Adipocyte (in vitro differentiated cells): ENCODE measurements around the gene BTG2.
"Not testable (repeated sequence)": the region's sequence is repeated elsewhere in the genome, so short reads cannot be mapped to it uniquely, and the experiment has no call there.

Experiments
- DNase-seq: peaks from one replicate; pipeline ENCODE4 v3.0.0-alpha.2; 2015; ENCODE audit warnings: low read depth
- H3K27me3 ChIP-seq: replicated peaks from 2 replicates; pipeline ENCODE4 v1.7.0; 2013; ENCODE audit warnings: mild to moderate bottlenecking, low read length, moderate library complexity; ENCODE audit not compliant: control insufficient read depth, insufficient read depth
- H3K36me3 ChIP-seq: 2 replicates; pipeline ENCODE4 v1.7.0; 2013; ENCODE audit warnings: low read length, mild to moderate bottlenecking, moderate library complexity; ENCODE audit not compliant: control insufficient read depth, insufficient read depth, severe bottlenecking
- H3K4me1 ChIP-seq: 2 replicates; pipeline ENCODE4 v1.7.0; 2013; ENCODE audit warnings: mild to moderate bottlenecking, low read length, moderate library complexity; ENCODE audit not compliant: control insufficient read depth, insufficient read depth
- H3K4me3 ChIP-seq: 2 replicates; pipeline ENCODE4 v1.7.0; 2013; ENCODE audit warnings: mild to moderate bottlenecking, low read length, moderate library complexity
- H3K9ac ChIP-seq: 2 replicates; pipeline ENCODE4 v1.7.0; 2013; ENCODE audit warnings: mild to moderate bottlenecking, low read length, moderate library complexity
- H3K9me3 ChIP-seq: 2 replicates; pipeline ENCODE4 v1.7.0; 2013; ENCODE audit warnings: mild to moderate bottlenecking, low read length, moderate library complexity; ENCODE audit not compliant: control insufficient read depth

BTG2 gene

DNA sequence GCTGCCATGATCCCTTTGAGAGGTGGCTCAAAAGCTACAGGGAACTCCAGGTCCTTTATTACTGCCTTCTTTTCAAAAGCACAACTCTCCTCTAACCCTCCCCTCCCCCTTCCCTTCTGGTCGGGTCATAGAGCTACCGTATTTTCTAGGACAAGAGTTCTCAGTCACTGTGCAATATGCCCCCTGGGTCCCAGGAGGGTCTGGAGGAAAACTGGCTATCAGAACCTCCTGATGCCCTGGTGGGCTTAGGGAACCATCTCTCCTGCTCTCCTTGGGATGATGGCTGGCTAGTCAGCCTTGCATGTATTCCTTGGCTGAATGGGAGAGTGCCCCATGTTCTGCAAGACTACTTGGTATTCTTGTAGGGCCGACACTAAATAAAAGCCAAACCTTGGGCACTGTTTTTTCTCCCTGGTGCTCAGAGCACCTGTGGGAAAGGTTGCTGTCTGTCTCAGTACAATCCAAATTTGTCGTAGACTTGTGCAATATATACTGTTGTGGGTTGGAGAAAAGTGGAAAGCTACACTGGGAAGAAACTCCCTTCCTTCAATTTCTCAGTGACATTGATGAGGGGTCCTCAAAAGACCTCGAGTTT lies 3.1 kb downstream of the BTG2 start:
- peaks cover 34% of the 10 kb centered on the region for H3K4me1 ChIP-seq
- no peak for DNase-seq

DNA sequence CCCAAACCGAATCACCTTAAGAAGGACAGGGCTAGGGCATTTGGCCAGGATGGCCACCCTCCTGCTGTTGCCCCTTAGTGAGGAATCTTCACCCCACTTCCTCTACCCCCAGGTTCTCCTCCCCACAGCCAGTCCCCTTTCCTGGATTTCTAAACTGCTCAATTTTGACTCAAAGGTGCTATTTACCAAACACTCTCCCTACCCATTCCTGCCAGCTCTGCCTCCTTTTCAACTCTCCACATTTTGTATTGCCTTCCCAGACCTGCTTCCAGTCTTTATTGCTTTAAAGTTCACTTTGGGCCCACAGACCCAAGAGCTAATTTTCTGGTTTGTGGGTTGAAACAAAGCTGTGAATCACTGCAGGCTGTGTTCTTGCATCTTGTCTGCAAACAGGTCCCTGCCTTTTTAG lies 3.6 kb downstream of the BTG2 start:
- H3K9me3 ChIP-seq = no peaks in the 10 kb centered on the region
- H3K36me3 ChIP-seq = peaks cover 22% of the 10 kb centered on the region
- peaks cover 34% of the 10 kb centered on the region for H3K4me1 ChIP-seq
- peak overlapping the region; percentile 40 for H3K9ac ChIP-seq
- peak overlapping the region; percentile 97 for H3K4me3 ChIP-seq
- no peaks in the 10 kb centered on the region for H3K27me3 ChIP-seq
- no peak for DNase-seq

More for the DNA sequence above, 3.1 kb downstream of the BTG2 start:
- H3K4me3 ChIP-seq = peak overlapping the region; percentile 97
- H3K9ac ChIP-seq = peak overlapping the region; percentile 53
- peaks cover 22% of the 10 kb centered on the region for H3K36me3 ChIP-seq
- H3K9me3 ChIP-seq = no peaks in the 10 kb centered on the region
- H3K27me3 ChIP-seq = no peaks in the 10 kb centered on the region

DNA sequence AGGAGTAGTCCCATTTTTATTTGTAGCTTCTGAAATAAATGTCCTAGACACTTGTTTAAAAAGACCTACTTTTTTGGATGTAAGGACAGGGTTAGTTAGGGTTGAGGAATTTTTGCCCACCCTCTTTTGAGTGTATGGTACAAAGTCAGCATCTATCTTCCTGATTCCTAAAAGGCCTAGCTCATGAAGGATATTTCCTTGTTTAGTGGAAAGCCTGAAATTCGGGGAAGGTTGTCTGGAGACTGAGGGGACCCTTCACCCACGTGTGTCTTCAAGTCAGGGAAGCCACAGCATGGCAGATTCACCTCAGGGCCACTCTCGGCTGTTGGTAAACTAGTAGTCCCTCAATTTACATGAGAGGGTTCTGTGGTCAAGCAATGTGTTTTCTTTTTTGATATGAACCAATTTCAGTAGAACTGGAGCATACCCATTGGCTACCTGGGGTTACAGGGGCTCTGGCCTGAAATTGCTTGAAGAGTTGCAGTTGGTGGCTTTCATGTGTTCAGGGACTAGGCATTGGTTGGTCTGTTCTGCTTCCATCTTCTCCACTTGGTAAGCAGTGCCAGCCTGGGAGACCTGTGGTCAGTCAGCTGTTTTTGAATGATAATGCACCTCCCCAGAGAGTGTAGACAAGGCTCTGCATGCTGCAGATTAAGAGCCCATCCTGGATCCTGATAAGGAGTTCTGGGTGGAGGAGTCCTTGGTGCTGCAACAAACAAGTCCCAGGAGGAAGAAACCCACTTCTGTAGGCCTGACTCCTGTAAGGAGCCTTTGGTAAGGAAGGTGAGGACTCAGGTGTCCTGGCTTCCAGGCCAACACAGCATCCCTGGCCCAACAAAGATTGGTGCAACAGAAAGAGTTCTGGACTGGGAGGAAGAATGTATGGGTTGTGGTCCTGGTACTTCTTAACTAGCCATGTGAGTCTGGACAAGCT lies 6.3 kb downstream of the BTG2 start:
- Histone ChIP-seq H3K9me3 (no peaks in the 10 kb centered on the region), H3K27me3 (no peaks in the 10 kb centered on the region), H3K36me3 (peaks cover 22% of the 10 kb centered on the region), H3K4me1 (peaks cover 33% of the 10 kb centered on the region), H3K4me3 (no peak overlapping the region), H3K9ac (no peak overlapping the region)
- DNase-seq = no peak

DNA sequence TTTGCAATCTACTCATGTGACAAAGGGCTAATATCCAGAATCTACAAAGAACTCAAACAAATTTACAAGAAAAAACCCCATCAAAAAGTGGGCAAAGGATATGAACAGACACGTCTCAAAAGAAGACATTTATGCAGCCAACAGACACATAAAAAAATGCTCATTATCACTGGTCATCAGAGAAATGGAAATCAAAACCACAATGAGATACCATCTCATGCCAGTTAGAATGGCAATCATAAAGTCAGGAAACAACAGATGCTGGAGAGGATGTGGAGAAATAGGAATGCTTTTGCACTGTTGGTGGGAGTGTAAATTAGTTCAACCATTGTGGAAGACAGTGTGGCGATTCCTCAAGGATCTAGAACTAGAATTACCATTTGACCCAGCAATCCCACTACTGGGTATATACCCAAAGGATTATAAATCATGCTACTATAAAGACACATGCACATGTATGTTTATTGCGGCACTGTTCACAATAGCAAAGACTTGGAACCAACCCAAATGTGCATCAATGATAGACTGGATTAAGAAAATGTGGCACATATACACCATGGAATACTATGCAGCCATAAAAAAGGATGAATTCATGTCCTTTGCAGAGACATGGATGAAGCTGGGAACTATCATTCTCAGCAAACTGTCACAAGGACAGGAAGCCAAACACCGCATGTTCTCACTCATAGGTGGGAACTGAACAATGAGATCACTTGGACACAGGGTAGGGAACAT lies 8.9 kb downstream of the BTG2 start:
- DNase-seq, H3K9ac ChIP-seq, H3K4me3 ChIP-seq, H3K27me3 ChIP-seq, H3K36me3 ChIP-seq, H3K4me1 ChIP-seq, H3K9me3 ChIP-seq: not testable (repeated sequence)

DNA sequence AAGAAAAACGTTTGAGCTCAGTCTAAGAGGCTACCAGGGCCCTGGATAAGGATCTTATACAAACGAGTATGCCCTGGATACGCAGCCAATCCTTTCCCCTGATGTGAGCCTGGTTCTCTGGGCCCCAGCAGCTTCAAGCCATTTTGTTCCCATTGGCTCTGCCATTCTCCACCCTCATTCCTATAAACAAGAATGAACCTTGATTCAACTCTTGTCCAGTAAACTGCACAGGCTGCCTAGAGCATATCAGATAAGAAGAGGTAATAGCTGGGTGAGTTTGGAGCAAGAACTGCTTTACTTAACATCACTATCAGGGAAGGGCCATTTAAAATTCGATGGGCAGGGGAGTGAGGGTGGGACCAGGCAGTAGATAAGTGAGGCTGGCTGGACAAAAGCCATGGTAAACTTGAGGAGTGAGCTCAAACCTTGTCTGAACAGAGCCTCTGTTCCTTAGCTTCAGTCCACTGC lies 11.3 kb downstream of the BTG2 start:
- H3K9ac ChIP-seq = no peak overlapping the region
- H3K4me3 ChIP-seq = no peak overlapping the region
- peaks cover 7% of the 10 kb centered on the region for H3K4me1 ChIP-seq
- H3K27me3 ChIP-seq = peaks cover 12% of the 10 kb centered on the region
- peak; percentile 92 for DNase-seq
- no peaks in the 10 kb centered on the region for H3K9me3 ChIP-seq
- H3K36me3 ChIP-seq = no peaks in the 10 kb centered on the region

DNA sequence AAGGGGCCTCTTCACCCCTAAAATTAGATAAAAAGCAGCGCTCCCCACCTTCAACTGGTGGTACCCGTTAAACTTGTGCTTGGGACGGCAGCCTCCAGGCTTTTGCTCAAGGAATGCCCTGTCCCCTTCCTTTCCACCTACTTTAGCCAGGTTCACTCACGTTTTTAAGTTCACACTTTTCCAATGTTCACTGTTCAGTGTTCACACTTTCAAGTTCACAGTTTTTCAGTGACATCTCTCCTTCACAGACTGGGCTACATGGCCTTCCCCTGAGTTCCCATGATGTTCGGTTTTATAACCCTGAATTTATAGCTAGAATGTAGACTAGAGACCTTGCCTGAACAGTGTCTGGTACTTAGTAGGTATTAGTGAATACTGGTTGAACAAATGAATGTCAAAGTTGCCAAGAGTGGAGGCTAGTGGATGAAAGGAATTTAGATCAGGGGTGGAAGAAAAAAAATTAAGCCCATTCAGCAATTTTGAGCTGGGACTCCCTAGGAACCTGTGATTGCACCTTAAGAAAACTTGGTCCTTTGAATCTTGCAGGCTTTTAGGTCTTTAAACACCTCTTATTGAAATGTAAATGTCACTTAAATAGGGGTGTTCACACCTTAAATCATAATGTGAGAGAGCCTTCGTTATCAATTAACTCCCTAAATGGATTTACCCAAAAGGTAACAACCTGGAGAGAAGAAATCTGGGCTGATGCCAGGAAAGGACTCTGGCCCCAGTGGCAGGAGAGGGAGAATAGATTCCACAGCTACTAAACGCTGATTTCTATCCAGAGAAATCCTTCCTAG lies 12.3 kb downstream of the BTG2 start:
- H3K4me3 ChIP-seq = no peak overlapping the region
- H3K27me3 ChIP-seq = peaks cover 12% of the 10 kb centered on the region
- no peak overlapping the region for H3K9ac ChIP-seq
- H3K4me1 ChIP-seq = peaks cover 16% of the 10 kb centered on the region
- no peaks in the 10 kb centered on the region for H3K36me3 ChIP-seq
- DNase-seq = no peak
- H3K9me3 ChIP-seq = no peaks in the 10 kb centered on the region

DNA sequence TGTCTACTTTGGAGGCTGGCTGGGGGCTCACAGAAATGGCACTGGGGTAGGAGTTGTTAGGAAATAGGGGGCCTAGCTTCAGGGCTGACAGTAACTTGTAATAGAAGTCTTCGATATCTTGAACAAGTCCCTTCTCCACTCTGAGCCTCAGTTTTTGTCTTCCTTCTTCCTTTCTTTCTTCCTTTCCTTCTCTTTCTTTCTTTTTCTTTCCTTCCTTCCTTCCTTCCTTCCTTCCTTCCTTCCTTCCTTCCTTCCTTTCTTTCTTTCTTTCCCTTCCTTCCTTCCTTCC lies 12.9 kb downstream of the BTG2 start:
- Histone ChIP-seq H3K36me3 (no peaks in the 10 kb centered on the region), H3K9me3 (no peaks in the 10 kb centered on the region), H3K4me1 (peaks cover 21% of the 10 kb centered on the region), H3K9ac (no peak overlapping the region), H3K4me3 (no peak overlapping the region), H3K27me3 (peaks cover 12% of the 10 kb centered on the region)
- no peak for DNase-seq

DNA sequence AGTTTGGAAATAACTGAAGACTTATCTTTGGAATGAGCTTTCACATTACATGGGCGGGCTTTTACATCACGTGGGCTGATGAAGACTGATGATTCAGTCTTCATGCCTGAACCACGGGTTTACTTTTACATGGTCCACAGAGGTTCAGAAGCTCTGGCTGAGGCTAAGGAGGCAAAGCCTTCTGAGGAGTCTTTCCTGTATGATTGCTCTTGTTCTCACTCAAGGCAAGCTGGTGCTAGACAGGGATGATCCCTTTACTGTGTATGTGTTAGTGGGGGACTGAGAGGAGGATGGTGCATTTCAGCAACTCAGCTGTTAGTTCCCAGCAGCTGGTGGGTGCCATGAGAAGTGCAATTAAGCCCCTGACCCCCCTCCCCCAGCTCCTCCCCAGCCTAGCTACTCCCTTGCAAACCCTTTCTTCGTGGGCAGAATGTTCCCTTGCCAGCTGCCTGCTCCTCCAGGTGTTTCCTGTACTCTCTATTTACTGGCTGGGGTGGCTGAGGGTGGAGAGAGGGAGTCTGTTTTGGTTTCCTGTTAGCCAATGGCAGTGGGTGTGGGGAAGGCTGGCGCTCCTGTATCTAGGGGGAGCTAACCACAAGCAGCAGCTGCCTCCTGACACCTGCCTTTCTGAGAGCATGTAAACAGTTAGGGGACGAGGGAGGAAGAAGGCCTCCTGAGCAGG lies 15.4 kb downstream of the BTG2 start:
- H3K9ac ChIP-seq = no peak overlapping the region
- no peak overlapping the region for H3K4me3 ChIP-seq
- peaks cover 12% of the 10 kb centered on the region for H3K27me3 ChIP-seq
- peaks cover 43% of the 10 kb centered on the region for H3K4me1 ChIP-seq
- no peaks in the 10 kb centered on the region for H3K9me3 ChIP-seq
- peak; percentile 55 for DNase-seq
- no peaks in the 10 kb centered on the region for H3K36me3 ChIP-seq

DNA sequence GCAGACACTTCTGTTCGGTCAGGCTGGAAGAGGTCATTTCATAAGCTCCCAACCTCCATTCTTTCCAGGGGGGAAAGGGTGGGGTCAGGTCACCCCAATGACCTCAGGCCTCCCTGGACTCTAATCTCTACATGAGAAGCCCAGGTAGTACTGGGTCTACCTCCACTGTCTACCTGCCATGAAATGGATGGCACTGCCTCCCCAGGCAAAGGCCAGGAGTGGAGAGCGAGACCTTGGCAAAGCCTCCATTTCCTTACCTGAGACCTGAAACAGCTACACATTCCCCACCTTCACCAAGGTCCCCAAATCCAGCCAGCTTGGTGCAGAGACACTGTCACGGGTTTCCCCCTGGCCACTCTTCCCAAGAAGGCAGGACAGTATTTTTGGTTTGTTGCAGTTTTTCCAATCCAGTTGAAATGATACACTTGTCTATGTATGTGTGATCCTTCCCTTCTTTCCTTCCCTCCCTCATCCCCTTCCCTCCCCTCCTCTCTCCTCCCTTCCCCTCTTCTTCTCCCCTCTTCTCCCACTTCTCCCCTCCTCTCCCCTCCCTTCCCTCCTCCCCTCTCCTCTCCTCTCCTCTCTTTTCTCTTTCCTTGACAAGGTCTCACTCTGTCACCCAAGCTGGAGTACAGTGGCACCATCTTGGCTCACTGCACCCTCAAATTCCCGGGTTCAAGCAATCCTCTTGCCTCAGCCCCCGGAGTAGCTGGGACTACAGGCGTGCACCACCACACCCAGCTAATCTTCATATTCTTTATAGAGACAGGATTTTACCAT lies 16.1 kb downstream of the BTG2 start:
- Histone ChIP-seq H3K4me1 (peaks cover 41% of the 10 kb centered on the region), H3K36me3 (no peaks in the 10 kb centered on the region), H3K9me3 (no peaks in the 10 kb centered on the region), H3K9ac (no peak overlapping the region), H3K27me3 (peaks cover 12% of the 10 kb centered on the region), H3K4me3 (no peak overlapping the region)
- DNase-seq = no peak
